Prostate gland (tissue), 2 donors: ENCODE data around the gene ITGB7. TPM values are rescaled to one million over a fixed set of nuclear protein-coding genes. Genes with fewer than 3 reads are reported as not detected.

Experiments used
- DNase-seq: peaks from one replicate; pipeline ENCODE4 v3.0.0-alpha.2; 2019; ENCODE audit warnings: low spot score
- H3K27ac ChIP-seq, 2 donors: fragments of 200-600 bp; sonication (generic); 2 replicates each; pipeline ENCODE4 v1.5.1; 2017 to 2019
- H3K27me3 ChIP-seq: fragments of 200-600 bp; sonication (generic); replicated peaks from 2 replicates; pipeline ENCODE4 v1.5.1; 2019; ENCODE audit not compliant: insufficient read depth
- H3K36me3 ChIP-seq, 2 donors: fragments of 200-600 bp; sonication (generic); 1 replicate in 1 of 2; 2 replicates in 1 of 2; pipeline versions ENCODE4 v1.5.1 to v1.8.1; 2017 to 2019
- H3K4me1 ChIP-seq: fragments of 200-600 bp; sonication (generic); replicated peaks from 2 replicates; pipeline ENCODE4 v1.5.1; 2019
- H3K4me3 ChIP-seq, 2 donors: fragments of 200-600 bp; sonication (generic); 2 replicates each; pipeline ENCODE4 v1.5.1; 2017 to 2019
- H3K9me3 ChIP-seq: fragments of 200-600 bp; sonication (generic); 2 replicates; pipeline ENCODE4 v1.5.1; 2017
- CTCF ChIP-seq, 4 experiments: fragments of 200-600 bp in 2 of 4; fragments of 450-650 bp in 2 of 4; sonication (generic) in 2 of 4; IDR thresholded peaks; 1 replicate in 3 of 4; 2 replicates in 1 of 4; pipeline ENCODE4 v1.5.1; 2016 to 2019; ENCODE audit warnings: antibody characterized with exemption in 4 of 4, mild to moderate bottlenecking in 2 of 4, moderate library complexity in 2 of 4
- POLR2A ChIP-seq: fragments of 450-650 bp; IDR thresholded peaks from one replicate; pipeline ENCODE4 v1.6.1; 2016; ENCODE audit warnings: antibody characterized with exemption, mild to moderate bottlenecking
- POLR2AphosphoS5 ChIP-seq: sonication (generic); formaldehyde crosslinking; IDR thresholded peaks from one replicate; pipeline ENCODE4 v1.6.1; 2017; ENCODE audit warnings: antibody characterized with exemption
- WGBS: methylation state at CpG from one replicate; pipeline ENCODE4 v1.1.5; 2018; 5-methylcytosine and 5-hydroxymethylcytosine counted together
- intact Hi-C: fragments of 100-400 bp; cut with DNase I; formaldehyde crosslinking; loops from one replicate; pipeline ENCODE4 v1.14.2; 2022
- total RNA-seq, 2 donors: library from RNA; depleted of rRNA; stranded (reverse); fragments of >200 nt; gene quantifications; one replicate each; pipeline ENCODE4 v1.1.0, GENCODE V29; 2016

The ITGB7 gene
- total RNA-seq, 2 donors from 2014 or later, result 1.2 to 1.7 TPM

DNA sequence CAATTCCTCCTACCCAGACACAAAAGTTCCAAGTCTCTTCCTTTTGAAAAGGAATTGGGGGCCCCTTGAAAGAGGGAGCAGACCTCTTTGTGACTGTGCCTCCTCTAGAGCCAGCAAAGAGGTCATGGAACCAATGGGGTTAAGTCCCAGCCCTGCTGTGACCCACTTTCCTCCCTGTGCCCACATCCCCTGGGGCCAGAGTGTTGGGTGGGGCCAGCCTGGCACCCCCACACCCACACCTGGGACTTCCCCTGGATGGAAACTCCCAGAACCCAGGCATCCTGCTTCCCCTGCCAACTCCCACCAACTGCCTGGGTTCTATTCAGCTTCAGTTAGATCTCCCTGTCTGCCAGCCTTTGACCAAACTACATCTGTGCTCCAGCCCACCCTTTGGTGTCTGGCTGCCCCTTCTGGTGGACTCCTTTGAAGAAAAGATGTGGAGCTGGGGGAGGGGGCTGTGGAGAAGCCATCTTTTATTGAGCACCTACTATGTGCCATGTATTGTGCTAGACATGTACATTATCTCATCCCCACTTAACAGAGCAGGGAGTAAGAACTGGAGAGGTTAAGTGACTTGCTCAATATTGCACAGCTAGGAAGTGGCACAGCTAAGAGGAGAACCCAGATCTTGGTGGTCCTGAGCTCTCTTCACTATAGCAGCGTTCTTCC is 29.5 kb upstream of the ITGB7 start:
- DNase-seq, result no peak
- intact Hi-C loops, result no loop called here
- Histone ChIP-seq H3K9me3 (no peaks in the 10 kb centered on the region), H3K36me3 (no peaks in the 10 kb centered on the region), H3K27me3 (no peaks in the 10 kb centered on the region), H3K27ac (no peak overlapping the region), H3K4me3 (no peak overlapping the region), H3K4me1 (peaks cover 7% of the 10 kb centered on the region)
- TF ChIP-seq POLR2AphosphoS5, result no peak
- 95% methylated on average over 1 of the region's 1 CpG for WGBS

- 56% methylated on average over 9 of the region's 9 CpGs for WGBS
- no peaks in the 10 kb centered on the region for H3K36me3 ChIP-seq
- H3K9me3 ChIP-seq, result no peaks in the 10 kb centered on the region
- no peak overlapping the region for H3K27ac ChIP-seq
- DNase-seq, result no peak
- no peak overlapping the region for H3K4me3 ChIP-seq
- H3K4me1 ChIP-seq, result peaks cover 7% of the 10 kb centered on the region
- intact Hi-C loops, result no loop called here
- no peaks in the 10 kb centered on the region for H3K27me3 ChIP-seq
- TF ChIP-seq CTCF (IDR thresholded peaks at IDR 0.05) (no peak), POLR2A (no peak), POLR2AphosphoS5 (no peak)
Measured at GRCh38 chr12:53235742-53236442, 28.8 kb upstream of the ITGB7 start.

GRCh38 chr12:53235164-53235563 is 28.1 kb upstream of the ITGB7 start:
- no peaks in the 10 kb centered on the region for H3K27me3 ChIP-seq
- intact Hi-C loops, result no loop called here
- H3K9me3 ChIP-seq, result no peaks in the 10 kb centered on the region
- TF ChIP-seq POLR2A (no peak), CTCF (IDR thresholded peaks at IDR 0.05) (no peak), POLR2AphosphoS5 (no peak)
- WGBS, result 33% methylated on average over 3 of the region's 3 CpGs
- peaks cover 10% of the 10 kb centered on the region for H3K4me1 ChIP-seq
- H3K27ac ChIP-seq, result no peak overlapping the region
- DNase-seq, result no peak
- no peaks in the 10 kb centered on the region for H3K36me3 ChIP-seq
- no peak overlapping the region for H3K4me3 ChIP-seq

DNA sequence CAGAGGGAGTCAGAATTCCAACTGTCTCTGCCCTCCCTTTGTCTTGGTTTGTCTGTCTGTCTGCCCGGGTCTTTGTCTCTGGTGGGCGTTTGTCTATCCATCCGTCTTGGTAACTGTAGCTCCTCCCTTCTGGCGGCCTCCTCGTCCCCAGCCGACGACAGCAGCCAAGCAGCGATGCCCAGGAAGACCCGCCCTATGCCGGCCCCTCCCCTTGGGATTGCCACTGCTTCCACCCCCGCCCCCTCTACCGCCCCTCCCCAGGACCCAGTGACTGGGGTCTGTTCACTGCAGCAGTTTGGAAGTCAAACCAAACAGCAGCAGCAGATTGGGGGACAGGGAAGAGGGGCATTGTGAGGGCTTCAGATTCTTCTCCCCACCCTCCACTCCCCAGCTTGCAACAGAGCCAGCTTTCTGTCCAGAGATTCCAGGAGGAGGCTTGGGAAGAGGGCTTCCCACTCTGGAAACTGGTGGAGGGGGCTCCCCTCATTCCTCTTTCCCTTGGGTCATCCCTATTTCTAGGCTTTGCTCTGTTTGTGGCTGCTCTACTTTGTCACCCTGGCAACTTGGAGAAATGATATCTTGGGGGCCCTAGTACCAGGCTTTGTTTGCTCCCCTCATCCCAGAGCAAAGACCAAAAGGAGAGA is 27.3 kb upstream of the ITGB7 start:
- no peak for DNase-seq
- peaks cover 10% of the 10 kb centered on the region for H3K4me1 ChIP-seq
- H3K36me3 ChIP-seq, result no peaks in the 10 kb centered on the region
- WGBS, result 3% methylated on average over 12 of the region's 12 CpGs
- H3K4me3 ChIP-seq, result no peak overlapping the region
- no peak overlapping the region for H3K27ac ChIP-seq
- intact Hi-C loops, result no loop called here
- H3K9me3 ChIP-seq, result no peaks in the 10 kb centered on the region
- H3K27me3 ChIP-seq, result no peaks in the 10 kb centered on the region
- TF ChIP-seq CTCF (IDR thresholded peaks at IDR 0.05) (no peak), POLR2AphosphoS5 (no peak), POLR2A (no peak)

- Histone ChIP-seq H3K27me3 (no peaks in the 10 kb centered on the region), H3K9me3 (no peaks in the 10 kb centered on the region), H3K36me3 (no peaks in the 10 kb centered on the region), H3K4me3 (no peak overlapping the region), H3K4me1 (peaks cover 10% of the 10 kb centered on the region), H3K27ac (peak overlapping the region in 1 of 2 donors; percentile 89)
- intact Hi-C loops, result loop anchor here (1.0 kb wide), 1 partner anchor 18 kb away; no protein-coding TSS in a partner anchor
- TF ChIP-seq POLR2A (no peak), POLR2AphosphoS5 (no peak), CTCF (IDR thresholded peaks at IDR 0.05) (no peak)
- WGBS, result 40% methylated on average over 5 of the region's 7 CpGs
- no peak for DNase-seq
Measured at GRCh38 chr12:53233671-53234121, 26.6 kb upstream of the ITGB7 start.
